Vagina (tissue), 2 donors: Measurements from ENCODE around the gene NTF3.

Experiments used
- POLR2A ChIP-seq, 2 donors: fragments of 450-650 bp; IDR thresholded peaks; one replicate each; pipeline ENCODE4 v1.6.1; 2017; ENCODE audit warnings: antibody characterized with exemption in 2 of 2, mild to moderate bottlenecking in 2 of 2, moderate library complexity in 2 of 2
- POLR2AphosphoS5 ChIP-seq, 2 donors: sonication (generic); formaldehyde crosslinking; IDR thresholded peaks; one replicate each; pipeline ENCODE4 v1.9.0; 2017; ENCODE audit warnings: antibody characterized with exemption in 2 of 2, mild to moderate bottlenecking in 2 of 2, low read depth in 1 of 2; ENCODE audit not compliant: insufficient read depth in 1 of 2
- TF ChIP-seq, protein P1 (sequence below), 3 experiments: fragments of 450-650 bp in 2 of 3; fragments of 200-600 bp in 1 of 3; sonication (generic) in 1 of 3; IDR thresholded peaks; one replicate each; pipeline ENCODE4 v1.5.1; 2017 to 2019; ENCODE audit warnings: antibody characterized with exemption in 3 of 3, mild to moderate bottlenecking in 2 of 3, moderate library complexity in 2 of 3

DNA sequence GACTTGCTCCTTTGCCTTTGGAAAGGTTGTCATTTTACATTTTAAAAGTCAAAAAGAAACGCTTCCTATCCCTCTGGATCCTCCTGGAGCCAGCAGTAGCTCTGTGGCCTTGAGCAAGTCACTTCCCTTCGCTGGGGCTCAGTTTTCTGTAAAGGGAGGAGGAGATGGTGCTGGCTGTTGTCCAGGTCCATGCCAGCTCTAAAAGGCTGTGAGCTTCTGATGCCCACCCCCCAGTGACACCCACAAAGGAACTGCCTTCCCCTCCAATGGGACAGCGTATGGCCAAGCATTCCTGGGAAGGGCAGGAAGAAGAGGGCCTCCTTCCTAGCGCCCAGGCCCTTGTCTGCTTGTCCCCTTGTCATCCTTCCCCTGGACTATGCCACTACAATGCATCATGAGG is 81.5 kb downstream of the NTF3 start:
- TF ChIP-seq POLR2A (IDR thresholded peaks at IDR 0.05) (no peak), POLR2AphosphoS5 (IDR thresholded peaks at IDR 0.05; ENCODE audit: insufficient read depth in 1 of 2, low read depth in 1 of 2) (no peak)
- TF ChIP-seq, protein P1, sequence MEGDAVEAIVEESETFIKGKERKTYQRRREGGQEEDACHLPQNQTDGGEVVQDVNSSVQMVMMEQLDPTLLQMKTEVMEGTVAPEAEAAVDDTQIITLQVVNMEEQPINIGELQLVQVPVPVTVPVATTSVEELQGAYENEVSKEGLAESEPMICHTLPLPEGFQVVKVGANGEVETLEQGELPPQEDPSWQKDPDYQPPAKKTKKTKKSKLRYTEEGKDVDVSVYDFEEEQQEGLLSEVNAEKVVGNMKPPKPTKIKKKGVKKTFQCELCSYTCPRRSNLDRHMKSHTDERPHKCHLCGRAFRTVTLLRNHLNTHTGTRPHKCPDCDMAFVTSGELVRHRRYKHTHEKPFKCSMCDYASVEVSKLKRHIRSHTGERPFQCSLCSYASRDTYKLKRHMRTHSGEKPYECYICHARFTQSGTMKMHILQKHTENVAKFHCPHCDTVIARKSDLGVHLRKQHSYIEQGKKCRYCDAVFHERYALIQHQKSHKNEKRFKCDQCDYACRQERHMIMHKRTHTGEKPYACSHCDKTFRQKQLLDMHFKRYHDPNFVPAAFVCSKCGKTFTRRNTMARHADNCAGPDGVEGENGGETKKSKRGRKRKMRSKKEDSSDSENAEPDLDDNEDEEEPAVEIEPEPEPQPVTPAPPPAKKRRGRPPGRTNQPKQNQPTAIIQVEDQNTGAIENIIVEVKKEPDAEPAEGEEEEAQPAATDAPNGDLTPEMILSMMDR (IDR thresholded peaks at IDR 0.05), result no peak
